Stimulated activated CD8-positive, alpha-beta memory T cell treated with anti-CD3 and anti-CD28 coated beads, Interleukin-15, amount 100 ng/mL, for 4 hours (primary cell): ENCODE results near the gene OXA1L.
"Not testable (repeated sequence)": the region's sequence is repeated elsewhere in the genome, so short reads cannot be mapped to it uniquely, and the experiment has no call there.

Experiments
- DNase-seq, 2 donors: peaks; one replicate each; pipeline ENCODE4 v3.0.0-alpha.2; 2020; ENCODE audit warnings: low read depth in 2 of 2

OXA1L gene

GRCh38 chr14:22798528-22798927 is 32.0 kb downstream of the OXA1L start:
- DNase-seq: no peak

GRCh38 chr14:22800346-22800745 is 33.9 kb downstream of the OXA1L start:
- DNase-seq: no peak

- DNase-seq: no peak
These were observed 35.2 kb downstream of the OXA1L start for GRCh38 chr14:22801716-22802115.

- DNase-seq: no peak
These were observed 36.6 kb downstream of the OXA1L start for GRCh38 chr14:22802860-22803686.

DNA sequence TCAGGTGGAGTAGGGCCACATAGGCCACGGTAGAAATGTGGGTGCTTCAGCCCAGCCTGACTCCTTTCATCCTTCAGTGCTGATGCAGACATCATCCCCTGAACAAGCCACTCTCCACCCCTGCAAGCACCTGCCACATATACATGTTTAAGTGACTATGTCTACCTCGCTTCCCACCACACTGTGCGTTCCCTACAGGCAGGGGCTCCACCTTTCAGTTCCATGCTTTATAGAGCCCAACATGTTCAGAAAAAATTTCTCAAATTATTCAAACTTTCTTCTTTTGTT is 37.1 kb downstream of the OXA1L start:
- DNase-seq: no peak

- not testable (repeated sequence) for DNase-seq
These were observed 38.7 kb downstream of the OXA1L start for GRCh38 chr14:22805235-22805634.

DNA sequence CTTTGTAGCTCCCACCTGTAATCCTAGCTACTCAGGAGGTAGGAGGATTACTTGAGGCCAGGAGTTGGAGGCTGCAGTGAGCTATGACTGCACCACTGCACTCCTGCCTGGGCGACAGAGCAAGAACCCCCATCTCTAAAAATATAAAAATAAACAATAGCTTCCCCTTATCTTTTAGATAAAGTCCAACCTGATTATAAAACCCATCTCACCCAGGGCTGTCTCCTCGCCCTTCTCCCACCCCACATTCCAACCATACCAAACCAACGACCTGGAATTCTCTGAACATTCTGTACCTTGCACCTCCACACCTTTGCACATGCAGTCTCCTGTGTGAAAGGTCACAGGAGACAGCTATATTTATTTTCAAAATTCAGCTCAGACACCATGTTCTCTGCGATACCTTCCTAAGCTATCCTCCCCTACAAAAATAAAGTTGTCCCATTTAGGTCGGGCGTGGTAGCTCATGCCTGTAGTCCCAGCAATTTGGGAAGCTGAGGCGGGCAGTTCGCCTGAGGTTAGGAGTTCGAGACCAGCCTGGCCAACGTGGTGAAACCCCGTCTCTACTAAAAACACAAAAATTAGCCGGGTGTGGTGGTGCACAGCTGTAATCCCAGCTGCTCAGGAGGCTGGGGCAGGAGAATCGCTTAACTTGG is 41.1 kb downstream of the OXA1L start:
- DNase-seq: no peak

DNA sequence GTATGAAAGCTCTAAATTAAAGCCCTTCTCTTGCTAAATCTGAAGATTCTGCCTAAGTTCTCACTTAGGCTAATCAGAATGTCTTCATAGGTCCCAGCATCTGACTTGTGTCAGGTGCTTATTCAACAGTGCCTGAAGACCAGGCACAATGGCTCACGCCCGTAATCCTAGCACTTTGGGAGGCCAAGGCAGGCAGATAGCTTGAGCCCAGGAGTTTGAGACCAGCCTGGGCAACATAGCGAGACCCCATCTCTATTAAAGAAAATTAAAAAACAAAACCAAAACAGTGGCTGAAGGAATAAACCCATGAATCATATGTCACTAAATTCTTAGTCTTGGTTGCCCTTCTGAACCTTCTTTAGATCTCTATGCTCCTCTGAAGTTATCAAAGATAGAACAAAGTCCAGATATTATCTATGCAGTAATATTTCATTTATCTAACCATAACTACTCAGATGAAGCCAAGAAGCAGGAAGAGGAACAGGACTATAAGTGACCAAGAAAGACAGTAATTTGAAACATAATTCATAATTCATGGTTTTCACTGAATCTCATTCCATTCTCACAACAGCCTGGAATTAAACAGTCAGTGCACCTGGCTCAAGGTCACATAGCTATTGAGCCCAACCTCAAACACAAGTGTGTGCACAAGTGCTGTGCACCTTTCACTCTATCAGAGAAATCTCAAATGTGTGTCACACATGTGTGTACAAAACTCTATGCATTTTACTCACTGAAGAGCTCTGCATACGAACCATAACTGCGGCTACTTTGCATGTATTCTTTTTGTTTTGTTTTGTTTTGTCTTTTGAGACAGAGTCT is 42.1 kb downstream of the OXA1L start:
- no peak for DNase-seq

DNA sequence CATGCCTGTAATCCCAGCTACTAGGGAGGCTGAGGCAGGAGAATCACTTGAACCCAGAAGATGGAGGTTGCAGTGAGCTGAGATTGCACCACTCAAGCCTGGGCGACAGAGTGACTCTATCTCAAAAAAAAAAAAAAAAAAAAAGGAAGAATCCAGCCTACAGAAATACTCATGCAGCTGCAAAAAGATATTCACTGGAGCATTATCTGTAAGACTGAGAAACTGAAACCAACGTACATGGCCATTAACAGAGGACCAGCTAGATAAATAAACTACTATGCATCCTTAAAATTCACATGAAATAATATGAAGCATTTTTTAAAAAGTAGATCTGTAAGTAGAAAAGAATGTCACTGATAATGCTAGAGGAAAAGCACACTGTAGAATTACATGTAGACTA is 45.2 kb downstream of the OXA1L start:
- no peak for DNase-seq

GRCh38 chr14:22812744-22813143 is 46.3 kb downstream of the OXA1L start:
- DNase-seq: no peak

DNA sequence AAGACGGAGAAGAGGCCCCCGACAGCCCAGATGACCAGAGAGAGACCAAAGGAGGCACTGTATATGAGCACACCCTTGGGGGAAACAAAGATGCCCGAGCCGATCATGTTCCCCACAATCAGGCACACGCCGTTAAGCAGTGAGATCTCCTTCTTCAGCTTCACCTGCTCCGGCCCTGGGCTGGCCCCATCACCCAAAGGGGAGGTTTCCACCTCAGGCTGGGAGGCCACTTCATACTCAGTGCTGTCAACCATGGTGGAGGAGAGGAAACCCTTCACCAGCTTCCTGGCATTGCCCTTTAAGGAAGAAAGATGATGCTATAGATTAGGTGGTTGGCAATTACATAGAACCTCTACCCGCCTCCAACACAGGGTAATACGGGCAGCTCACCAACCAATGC is 46.7 kb downstream of the OXA1L start:
- no peak for DNase-seq

DNA sequence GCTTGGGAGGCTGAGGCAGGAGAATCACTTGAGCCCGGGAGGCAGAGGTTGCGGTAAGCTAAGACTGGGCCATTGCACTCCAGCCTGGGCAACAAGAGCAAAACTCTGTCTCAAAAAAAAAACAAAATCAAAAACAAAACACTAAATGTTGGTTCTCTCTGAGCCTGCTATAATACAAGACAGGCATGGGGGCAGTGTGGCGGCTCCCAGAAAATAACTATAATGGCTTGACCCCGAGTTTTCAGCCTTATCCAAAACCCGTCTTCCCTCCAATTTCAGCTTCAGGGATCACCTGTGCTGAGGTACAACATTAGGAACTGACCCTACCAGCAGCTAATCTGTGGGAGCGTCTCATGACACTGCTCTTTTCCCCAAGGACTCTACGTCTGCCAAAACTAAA is 47.9 kb downstream of the OXA1L start:
- no peak for DNase-seq

- DNase-seq: no peak
These were observed 48.6 kb downstream of the OXA1L start, which contains the start of gene SLC7A7 for GRCh38 chr14:22814941-22815713. SLC7A7 (minus strand) TSS chr14:22815435; CDS start chr14:22813398, 2,037 bp downstream.

DNA sequence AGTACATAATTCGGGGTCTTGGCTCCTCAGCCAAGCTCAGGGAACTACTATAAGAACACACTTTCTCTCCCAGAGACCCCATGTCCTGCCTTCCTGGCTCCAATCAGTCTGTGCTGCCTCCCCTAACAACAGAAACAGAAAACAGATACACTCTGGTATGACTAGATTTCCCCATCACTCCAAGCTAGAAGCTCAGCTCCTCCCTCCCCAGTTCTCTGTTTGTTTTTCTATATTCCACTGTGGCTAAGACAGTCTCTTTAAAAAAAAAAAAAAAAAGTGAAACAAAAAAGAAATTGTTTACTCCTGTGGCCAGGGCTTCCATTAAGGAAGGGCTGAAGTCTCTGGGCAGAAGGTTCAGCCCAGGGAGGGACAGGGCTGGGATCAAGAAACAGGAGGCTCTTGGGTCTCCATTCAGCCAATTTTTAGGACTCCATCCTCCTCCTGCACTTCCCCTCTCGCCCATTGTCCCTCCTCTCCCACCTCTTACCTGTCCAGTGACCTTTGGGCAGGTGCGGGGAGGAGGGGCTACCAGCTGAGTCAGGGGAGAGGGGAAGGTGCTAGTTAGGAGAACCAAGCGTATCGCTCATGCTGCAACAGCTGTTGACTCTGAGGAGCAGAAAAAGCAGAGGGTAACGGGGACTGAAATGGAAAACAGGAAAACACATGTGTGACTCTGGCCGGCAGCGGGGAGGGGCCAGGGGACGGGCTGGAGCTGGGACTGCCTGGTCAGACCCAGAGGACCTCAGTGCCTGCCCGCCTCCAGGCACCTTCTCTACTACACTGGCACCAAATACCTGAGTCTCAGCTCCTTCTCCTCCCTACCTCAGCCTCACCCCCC is 52.9 kb downstream of the OXA1L start:
- no peak for DNase-seq

DNA sequence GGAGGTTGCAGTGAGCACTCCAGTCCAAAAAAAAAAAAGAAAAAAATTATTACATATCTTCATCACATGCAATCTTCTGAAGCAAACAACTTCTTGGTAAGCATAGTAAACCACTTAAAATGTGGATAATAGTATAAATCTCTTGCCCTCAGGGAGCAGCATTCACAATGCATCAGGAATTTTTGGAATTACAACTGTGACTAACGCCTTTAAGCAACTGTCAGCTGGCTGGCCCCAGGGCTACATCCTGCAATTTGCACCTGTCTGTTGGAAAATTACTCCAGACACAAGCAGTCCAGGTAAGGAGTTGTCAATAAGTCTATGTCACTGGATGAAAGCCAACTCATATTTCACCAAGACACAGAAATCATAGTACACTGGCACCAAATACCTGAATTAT is 54.2 kb downstream of the OXA1L start:
- DNase-seq: no peak

DNA sequence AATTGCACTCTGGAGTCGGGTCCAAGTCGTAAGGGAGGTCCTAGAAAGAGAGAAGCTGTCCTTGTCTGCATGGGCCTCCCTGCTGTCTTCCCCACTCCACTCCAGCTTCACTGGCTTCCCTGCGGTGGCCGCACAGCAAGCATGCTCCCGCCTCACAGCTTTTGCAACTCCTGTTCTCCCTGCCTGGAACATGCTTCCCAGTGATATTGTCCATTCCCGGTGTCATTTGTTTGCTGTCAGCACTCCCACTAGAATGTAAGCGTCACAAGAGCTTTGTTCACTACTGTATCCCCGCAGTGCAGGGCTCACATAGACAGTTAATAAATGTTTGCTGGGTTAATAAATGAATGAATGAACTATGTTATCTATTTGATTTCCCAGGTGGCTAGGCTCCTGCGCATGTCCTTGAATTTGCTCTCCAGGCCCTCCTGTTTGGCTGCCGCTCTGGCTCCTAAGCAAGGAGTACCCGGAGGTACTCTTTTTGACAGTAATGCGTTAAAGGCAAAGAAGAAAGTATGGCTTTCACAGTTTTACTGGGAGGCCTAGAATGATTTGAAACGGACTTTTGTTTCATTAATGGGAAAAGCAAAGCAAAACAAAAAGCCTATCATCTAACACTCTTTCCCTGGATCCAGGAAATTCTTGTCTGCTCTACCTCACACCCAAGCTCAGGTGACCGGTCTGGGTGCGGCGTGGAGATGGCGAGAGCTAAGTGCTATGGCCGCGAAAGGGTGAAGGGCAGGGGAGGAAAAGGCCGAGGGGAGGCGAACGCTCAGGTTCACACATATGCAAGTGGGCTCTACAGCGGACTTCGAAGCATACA is 54.9 kb downstream of the OXA1L start:
- DNase-seq: no peak

DNA sequence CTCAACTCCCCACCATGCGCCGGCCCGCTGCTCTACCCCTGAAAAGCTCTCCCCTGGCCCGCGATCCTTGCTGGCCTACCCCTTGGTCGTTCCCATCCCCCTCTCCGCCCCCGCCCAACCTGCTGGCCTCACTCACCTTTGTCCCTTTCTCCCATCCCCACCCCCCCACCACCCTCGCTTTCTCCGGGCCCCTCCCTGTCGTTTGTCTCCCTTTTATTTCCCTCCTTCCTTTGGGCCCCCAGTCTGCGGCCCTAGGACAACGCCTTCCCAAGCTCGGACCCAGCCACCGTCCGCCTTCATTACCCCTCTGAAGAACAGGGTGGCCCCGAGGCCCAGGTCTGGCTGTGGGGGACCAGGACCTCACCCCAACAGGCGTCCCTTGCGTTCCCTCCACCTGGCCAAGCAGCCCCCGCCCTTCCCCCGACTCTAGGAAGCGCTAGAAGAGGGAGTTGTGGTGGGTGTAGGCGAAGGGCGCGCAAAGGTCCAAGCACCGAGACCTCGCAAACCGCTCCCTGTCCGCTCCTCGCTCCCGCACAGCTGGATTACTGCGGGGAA is 55.6 kb downstream of the OXA1L start:
- no peak for DNase-seq
